NCI-H187 treated with DMSO at 0.1 percent for 48 hours (cell line): Measurements from ENCODE around the gene PRRG4.
"Not testable (repeated sequence)": the region's sequence is repeated elsewhere in the genome, so short reads cannot be mapped to it uniquely, and the experiment has no call there.

Source experiments
- DNase-seq: peaks from one replicate; lab custom pipeline; 2025; lab: John Stamatoyannopoulos, UW

Gene PRRG4

GRCh38 chr11:32829680-32830412 lies at the start of gene PRRG4:
Gene PRRG4, plus strand, starts transcription at chr11:32829927. Its CDS starts 603 bp downstream, at chr11:32830530.
- peak; percentile 19 for DNase-seq

DNA sequence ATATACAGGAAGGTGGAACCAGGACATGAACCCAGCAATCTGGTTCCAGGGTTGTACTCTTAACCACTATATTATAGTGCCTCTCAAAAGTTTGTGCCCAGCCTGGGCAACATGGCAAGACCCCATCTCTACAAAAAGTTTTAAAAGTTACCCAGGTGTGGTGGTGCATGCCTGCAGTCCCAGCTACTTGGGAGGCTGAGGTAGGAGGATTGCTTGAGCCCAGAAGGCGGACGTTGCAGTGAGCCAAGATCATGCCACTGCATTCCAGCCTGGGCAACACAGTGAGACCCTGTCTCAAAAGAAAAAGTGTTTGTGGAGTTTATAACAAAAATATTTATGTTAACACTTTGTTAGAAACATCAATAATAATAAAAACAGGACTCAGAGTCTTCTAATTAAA lies 48.9 kb upstream of the PRRG4 start:
- DNase-seq, result not testable (repeated sequence)

- no peak for DNase-seq
Observed at GRCh38 chr11:32781721-32782120, 48.0 kb upstream of the PRRG4 start.

DNA sequence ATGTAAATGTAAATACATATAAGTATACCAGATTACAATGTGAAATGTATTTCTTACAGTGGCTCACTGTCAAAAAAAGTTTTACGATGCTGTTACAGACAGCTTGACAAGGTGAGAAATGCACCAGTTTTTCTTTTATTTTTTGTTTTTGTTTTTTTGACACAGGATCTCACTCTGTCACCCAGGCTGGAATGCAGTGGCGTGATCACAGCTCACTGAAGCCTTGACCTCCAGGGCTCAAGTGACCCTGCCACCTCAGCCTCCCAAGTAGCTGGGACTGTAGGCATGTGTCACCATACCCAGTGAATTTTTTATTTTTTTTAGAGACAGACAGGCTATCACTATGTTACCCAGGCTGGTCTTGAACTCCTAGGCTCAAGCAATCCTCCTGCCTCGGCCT lies 44.5 kb upstream of the PRRG4 start:
- DNase-seq, result no peak

- DNase-seq, result no peak
Observed at GRCh38 chr11:32786811-32787210, 42.9 kb upstream of the PRRG4 start.

GRCh38 chr11:32790916-32791315 lies 38.8 kb upstream of the PRRG4 start:
- DNase-seq, result no peak

GRCh38 chr11:32792111-32792947 lies 37.4 kb upstream of the PRRG4 start:
- DNase-seq, result no peak

- peak; percentile 4 for DNase-seq
Observed at GRCh38 chr11:32792948-32793475, 36.7 kb upstream of the PRRG4 start.

- DNase-seq, result no peak
Observed at GRCh38 chr11:32794439-32794838, 35.3 kb upstream of the PRRG4 start, which contains the start of gene CCDC73. Gene CCDC73, minus strand, starts transcription at chr11:32794662. Its CDS starts 34,419 bp downstream, at chr11:32760243.

GRCh38 chr11:32796425-32796824 lies 33.3 kb upstream of the PRRG4 start:
- no peak for DNase-seq

DNA sequence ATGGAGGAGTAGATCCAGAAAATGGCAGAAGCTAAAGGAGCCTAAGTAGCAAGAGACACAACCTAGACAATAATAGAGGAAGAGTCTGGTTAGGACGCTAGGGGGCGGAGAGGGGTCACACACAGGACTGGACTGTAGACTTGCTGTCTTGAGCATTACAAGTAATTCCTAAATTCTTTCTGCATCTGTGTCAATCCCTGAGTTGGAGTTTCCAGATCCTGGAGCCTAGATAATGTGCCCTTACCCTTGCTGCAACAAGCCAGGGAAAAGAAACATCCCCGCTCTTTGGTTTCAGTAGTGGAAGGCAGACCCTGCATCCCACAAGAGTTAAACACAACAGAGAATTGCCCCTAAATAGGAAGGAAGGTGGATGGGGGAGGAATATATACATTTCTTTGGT lies 20.4 kb upstream of the PRRG4 start:
- DNase-seq, result peak; percentile 63

DNA sequence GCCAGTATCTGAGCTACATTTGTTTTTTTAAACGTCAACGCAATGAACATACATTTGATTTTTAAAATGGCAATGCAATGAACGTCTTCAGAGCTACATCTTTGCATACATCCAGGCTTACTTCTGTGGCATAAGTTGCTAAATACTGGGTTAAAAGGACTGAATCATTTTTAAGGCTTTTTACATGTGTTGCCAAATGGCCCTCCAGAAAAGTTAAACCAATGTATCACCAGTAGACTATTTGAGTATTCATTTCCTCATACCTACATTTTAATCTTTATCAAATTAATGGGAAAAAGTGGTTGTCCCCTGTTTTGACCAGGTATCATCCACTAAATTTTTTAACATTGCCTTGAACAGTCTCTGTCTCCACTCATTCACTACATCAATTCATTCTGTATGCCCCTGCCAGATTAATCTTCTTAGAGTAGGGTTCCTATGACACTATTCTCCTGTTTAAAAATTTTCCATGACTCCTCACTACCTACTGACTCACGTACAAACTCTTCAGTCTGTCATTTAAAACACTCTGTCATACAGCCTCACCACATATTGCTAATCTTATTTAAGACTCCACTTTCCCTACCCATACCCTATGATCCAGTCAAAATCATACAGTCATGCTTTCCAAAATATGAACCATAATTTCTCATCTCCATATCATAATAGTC lies 12.4 kb upstream of the PRRG4 start:
- no peak for DNase-seq

DNA sequence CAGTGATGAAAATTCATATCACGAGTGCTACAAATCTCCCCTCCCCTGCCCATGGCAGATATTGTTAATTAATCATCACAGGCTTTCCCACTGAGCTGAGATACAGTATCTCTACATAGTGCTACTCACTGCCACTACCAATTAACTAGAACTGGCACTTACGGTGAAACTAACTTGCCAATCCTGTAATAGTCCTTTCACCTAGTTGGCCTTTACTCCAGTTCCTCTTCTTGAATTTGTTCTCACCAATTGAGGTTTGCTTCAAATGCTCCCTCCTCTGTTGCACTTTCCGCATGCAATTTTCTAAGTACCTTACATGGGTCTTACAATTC lies 11.9 kb upstream of the PRRG4 start:
- DNase-seq, result no peak

DNA sequence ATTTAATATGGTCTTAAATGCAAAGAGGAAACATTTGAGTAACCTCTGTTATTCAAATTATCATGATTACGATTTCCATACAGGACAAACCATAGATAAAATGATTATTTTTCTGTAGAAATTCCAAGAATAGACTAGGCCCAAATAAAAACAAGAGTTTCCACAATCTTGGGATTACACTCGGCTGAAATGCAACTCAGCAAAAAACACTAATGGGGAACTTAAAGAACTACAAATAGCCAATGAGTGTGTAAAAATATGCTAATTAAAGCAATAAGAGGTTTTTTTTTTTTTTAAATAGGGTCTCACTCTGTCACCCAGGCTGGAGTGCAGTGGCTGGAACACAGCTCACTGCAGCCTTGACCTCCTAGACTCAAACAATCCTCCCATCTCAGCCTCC lies 10.5 kb upstream of the PRRG4 start:
- no peak for DNase-seq

- DNase-seq, result no peak
Observed at GRCh38 chr11:32820497-32820896, 9.2 kb upstream of the PRRG4 start.

GRCh38 chr11:32821517-32821916 lies 8.2 kb upstream of the PRRG4 start:
- DNase-seq, result no peak

DNA sequence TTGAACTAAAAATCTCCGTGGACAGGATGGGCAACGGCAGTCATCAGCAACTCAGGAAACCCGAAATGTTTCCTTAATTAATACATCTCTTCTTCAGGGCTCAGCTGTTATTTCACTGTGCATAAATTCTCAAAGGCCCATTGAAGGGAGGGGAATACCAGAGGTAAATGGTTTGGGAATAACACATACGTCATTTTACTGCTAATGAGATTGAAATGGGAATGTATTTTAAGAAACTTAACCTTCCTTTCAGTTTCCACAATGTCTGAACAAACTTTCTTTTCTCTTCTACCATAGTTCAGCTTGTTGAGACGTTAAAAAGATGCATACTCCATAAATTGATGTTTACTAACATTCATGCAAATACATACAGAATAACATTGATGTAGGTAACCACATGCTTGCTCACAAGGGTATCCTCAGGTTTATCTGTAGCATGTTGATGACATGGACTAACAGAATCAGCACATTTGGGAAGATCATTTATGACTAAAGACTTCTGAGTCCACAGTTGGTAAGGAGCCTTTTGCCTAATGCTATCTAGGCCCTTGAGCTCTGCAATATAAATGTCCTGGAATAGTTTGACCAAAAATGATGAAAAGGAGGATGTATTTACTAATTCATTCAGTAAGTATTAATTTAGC lies 7.7 kb upstream of the PRRG4 start:
- DNase-seq, result no peak

- DNase-seq, result not testable (repeated sequence)
Observed at GRCh38 chr11:32823617-32824016, 6.1 kb upstream of the PRRG4 start.

GRCh38 chr11:32826113-32826512 lies 3.6 kb upstream of the PRRG4 start:
- no peak for DNase-seq

- no peak for DNase-seq
Observed at GRCh38 chr11:32827276-32827675, 2.5 kb upstream of the PRRG4 start.

GRCh38 chr11:32829157-32829679 lies 509 bp upstream of the PRRG4 start:
- DNase-seq, result no peak

- DNase-seq, result no peak
Observed at GRCh38 chr11:32830413-32830738, 649 bp downstream of the PRRG4 start.
